GM18498 (cell line): ENCODE data around the gene ZNF765.
"Not testable (repeated sequence)": the region's sequence is repeated elsewhere in the genome, so short reads cannot be mapped to it uniquely, and the experiment has no call there.

Experiments used
- ATAC-seq: cut with Tn5 transposase; IDR thresholded peaks from one replicate; pipeline ENCODE4 v1.9.1; 2021; ENCODE audit warnings: mild to moderate bottlenecking, moderate library complexity; ENCODE audit not compliant: unreplicated experiment

ZNF765 gene

GRCh38 chr19:53475470-53475869, 80.5 kb downstream of the ZNF765 start:
- ATAC-seq: not testable (repeated sequence)
